Neural crest cell (in vitro differentiated cells): ENCODE results near the gene STAG1. TPM values are rescaled to one million over a fixed set of nuclear protein-coding genes. Genes with fewer than 3 reads are reported as not detected.

Experiments
- DNase-seq: peaks from one replicate; pipeline ENCODE4 v3.0.0; 2021; ENCODE audit warnings: low read depth, mixed read lengths, low spot score
- H3K27ac Mint-ChIP-seq: one replicate; pipeline ENCODE4 v1.8.0; 2021; ENCODE audit warnings: mild to moderate bottlenecking, mixed read lengths; ENCODE audit not compliant: unreplicated experiment
- H3K27me3 Mint-ChIP-seq: 2 replicates; pipeline ENCODE4 v1.8.0; 2021; ENCODE audit warnings: low read depth, mild to moderate bottlenecking, mixed read lengths
- H3K36me3 Mint-ChIP-seq: 2 replicates; pipeline ENCODE4 v1.8.0; 2021; ENCODE audit warnings: low read depth, mild to moderate bottlenecking, mixed read lengths
- H3K4me1 Mint-ChIP-seq: 2 replicates; pipeline ENCODE4 v1.8.0; 2021; ENCODE audit warnings: mixed read lengths
- H3K4me3 Mint-ChIP-seq: one replicate; pipeline ENCODE4 v1.8.0; 2021; ENCODE audit warnings: mild to moderate bottlenecking, mixed read lengths
- H3K9me3 Mint-ChIP-seq: 2 replicates; pipeline ENCODE4 v1.8.0; 2021; ENCODE audit warnings: mixed read lengths
- total RNA-seq: library from RNA; stranded (reverse); gene quantifications from 2 replicates; pipeline ENCODE4 v1.2.1, GENCODE V29; 2021
- TF ChIP-seq, protein P1 (sequence below): fragments of 200-600 bp; sonication (generic); conservative IDR thresholded peaks from 2 replicates; pipeline ENCODE4 v1.5.0; 2021; ENCODE audit warnings: antibody characterized with exemption, mild to moderate bottlenecking

STAG1 gene
- total RNA-seq, 1 donor from 2014 or later: 47.0 TPM

DNA sequence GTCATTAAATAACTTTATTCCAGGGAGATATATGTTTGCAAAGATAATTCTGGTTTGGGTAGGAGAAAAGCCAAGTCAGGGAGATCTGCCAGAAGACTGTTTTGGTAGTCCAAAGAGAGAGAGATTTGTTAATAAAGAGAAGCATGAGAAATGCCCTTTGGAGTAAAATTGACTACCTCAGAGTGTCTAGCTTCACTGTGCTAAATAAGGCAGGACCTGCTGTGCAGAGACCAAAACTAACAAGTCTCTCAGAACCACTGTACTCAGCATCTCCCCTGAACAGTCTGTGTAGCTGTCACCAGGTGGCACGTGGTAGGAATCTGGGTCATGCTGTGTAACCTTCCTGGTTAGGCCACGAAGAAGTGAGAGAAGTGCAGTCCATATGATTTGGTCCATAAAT lies 35.2 kb upstream of the STAG1 start:
- Mint-ChIP-seq H3K36me3 (no peaks in the 10 kb centered on the region), H3K27ac (peak overlapping the region; percentile 51), H3K4me3 (no peak overlapping the region), H3K9me3 (no peaks in the 10 kb centered on the region), H3K4me1 (peaks cover 42% of the 10 kb centered on the region), H3K27me3 (no peaks in the 10 kb centered on the region)
- DNase-seq: no peak
- TF ChIP-seq, protein P1, sequence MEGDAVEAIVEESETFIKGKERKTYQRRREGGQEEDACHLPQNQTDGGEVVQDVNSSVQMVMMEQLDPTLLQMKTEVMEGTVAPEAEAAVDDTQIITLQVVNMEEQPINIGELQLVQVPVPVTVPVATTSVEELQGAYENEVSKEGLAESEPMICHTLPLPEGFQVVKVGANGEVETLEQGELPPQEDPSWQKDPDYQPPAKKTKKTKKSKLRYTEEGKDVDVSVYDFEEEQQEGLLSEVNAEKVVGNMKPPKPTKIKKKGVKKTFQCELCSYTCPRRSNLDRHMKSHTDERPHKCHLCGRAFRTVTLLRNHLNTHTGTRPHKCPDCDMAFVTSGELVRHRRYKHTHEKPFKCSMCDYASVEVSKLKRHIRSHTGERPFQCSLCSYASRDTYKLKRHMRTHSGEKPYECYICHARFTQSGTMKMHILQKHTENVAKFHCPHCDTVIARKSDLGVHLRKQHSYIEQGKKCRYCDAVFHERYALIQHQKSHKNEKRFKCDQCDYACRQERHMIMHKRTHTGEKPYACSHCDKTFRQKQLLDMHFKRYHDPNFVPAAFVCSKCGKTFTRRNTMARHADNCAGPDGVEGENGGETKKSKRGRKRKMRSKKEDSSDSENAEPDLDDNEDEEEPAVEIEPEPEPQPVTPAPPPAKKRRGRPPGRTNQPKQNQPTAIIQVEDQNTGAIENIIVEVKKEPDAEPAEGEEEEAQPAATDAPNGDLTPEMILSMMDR: no peak

DNA sequence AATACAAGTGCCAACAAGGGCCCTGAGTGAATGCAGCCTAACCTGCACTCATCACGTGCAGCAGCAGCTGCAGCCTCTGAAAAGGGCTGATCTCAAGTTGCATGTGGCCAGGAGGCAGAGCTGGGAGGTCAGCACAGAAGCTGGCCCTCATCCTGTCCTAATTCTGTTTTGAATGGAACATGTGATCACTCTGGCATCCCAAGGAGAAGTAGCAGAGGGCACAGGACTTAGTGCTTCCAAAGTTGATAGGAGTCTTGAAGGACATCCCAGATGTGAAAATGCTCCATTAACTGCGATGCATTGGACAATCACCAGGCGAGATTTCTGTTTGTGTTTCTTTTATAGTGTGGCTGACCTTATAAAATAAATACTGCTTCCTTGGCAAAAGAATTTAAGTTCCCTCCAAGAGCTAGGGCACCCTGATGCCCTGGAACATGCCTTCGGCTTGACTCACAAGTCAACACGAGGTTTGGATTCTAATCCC lies 31.6 kb upstream of the STAG1 start:
- no peaks in the 10 kb centered on the region for H3K36me3 Mint-ChIP-seq
- TF ChIP-seq, protein P1: no peak
- H3K27ac Mint-ChIP-seq: no peak overlapping the region
- H3K9me3 Mint-ChIP-seq: no peaks in the 10 kb centered on the region
- DNase-seq: no peak
- peaks cover 25% of the 10 kb centered on the region for H3K4me1 Mint-ChIP-seq
- no peak overlapping the region for H3K4me3 Mint-ChIP-seq
- H3K27me3 Mint-ChIP-seq: no peaks in the 10 kb centered on the region

DNA sequence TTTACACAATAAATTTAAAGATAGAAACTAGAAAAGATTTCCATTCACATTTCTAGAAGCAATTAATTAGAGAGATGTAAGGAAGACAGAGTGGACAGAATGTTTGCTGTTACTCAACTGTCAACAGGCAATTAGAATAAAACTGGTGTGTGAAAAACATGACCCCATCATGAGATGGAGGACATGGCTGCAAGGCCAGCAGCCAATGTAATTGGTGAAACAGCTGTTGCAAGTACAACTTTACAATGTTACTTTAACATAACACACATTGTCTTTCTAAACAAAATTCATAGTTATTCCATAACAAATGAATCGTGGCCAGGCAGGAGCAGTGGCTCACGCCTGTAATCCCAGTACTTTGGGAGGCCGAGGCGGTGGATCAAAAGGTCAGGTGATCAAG lies 28.6 kb upstream of the STAG1 start:
- Mint-ChIP-seq H3K4me1 (peaks cover 10% of the 10 kb centered on the region), H3K27ac (no peak overlapping the region), H3K27me3 (no peaks in the 10 kb centered on the region), H3K36me3 (no peaks in the 10 kb centered on the region), H3K4me3 (no peak overlapping the region), H3K9me3 (no peaks in the 10 kb centered on the region)
- DNase-seq: no peak
- TF ChIP-seq, protein P1: no peak

DNA sequence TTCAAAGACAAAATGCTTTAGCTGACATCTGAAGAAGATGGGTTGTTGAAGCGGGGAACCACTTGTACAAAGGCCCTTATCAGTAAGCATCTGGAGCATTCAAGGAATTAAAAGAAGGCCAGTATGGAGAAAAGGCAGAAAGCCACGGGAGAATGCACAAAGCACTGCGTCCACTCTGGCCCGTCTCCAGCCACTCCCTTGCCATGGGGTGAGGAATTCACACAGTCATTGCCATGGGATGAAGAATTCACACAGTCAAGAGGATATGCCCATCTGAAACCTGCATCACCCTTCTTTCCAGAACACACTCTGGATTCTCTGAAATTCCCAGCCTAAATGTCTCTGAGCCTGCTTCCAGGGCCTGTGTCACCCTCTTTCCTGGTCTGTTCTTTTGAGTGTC lies 26.7 kb upstream of the STAG1 start:
- DNase-seq: no peak
- TF ChIP-seq, protein P1: no peak
- no peaks in the 10 kb centered on the region for H3K27me3 Mint-ChIP-seq
- no peak overlapping the region for H3K4me3 Mint-ChIP-seq
- peaks cover 5% of the 10 kb centered on the region for H3K4me1 Mint-ChIP-seq
- H3K36me3 Mint-ChIP-seq: no peaks in the 10 kb centered on the region
- H3K27ac Mint-ChIP-seq: no peak overlapping the region
- H3K9me3 Mint-ChIP-seq: no peaks in the 10 kb centered on the region

DNA sequence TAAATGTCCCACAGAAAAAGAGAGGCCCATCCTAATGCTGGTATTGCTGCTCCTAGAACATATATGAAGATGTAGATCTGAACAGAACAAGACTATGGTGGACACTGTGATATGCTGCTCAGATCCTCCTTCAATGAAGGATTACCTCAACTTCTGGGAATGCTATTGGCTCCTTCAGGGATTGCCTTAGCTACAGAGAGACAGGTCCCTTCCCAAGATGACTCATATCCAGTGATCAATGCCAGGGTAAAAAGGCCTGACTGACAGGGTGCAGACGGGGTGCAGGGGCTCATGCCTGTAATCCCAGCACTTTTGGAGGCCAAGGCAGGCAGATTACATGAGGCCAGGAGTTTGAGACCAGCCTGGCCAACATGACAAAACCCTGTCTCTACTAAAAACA lies 20.5 kb upstream of the STAG1 start:
- Mint-ChIP-seq H3K27me3 (no peaks in the 10 kb centered on the region), H3K4me1 (no peaks in the 10 kb centered on the region)

More for the DNA sequence above, 20.5 kb upstream of the STAG1 start:
- Mint-ChIP-seq H3K27ac (no peak overlapping the region), H3K4me3 (no peak overlapping the region), H3K36me3 (no peaks in the 10 kb centered on the region), H3K9me3 (no peaks in the 10 kb centered on the region)
- no peak for DNase-seq
- TF ChIP-seq, protein P1: no peak
